Activated CD8-positive, alpha-beta memory T cell treated with anti-CD3 and anti-CD28 coated beads for 1 hour (primary cell): Measurements from ENCODE around the gene KIF26A.

Experiments used
- DNase-seq, 2 donors: peaks; one replicate each; pipeline ENCODE4 v3.0.0-alpha.2; 2020; ENCODE audit warnings: low read depth in 1 of 2; ENCODE audit errors: extremely low read depth in 1 of 2

Gene KIF26A

GRCh38 chr14:104101086-104101621 is 37.2 kb upstream of the KIF26A start:
- no peak for DNase-seq

GRCh38 chr14:104101651-104102281 is 36.6 kb upstream of the KIF26A start:
- DNase-seq, result no peak

- DNase-seq, result no peak
Measured at GRCh38 chr14:104102282-104102914, 36.0 kb upstream of the KIF26A start.

GRCh38 chr14:104103061-104103445 is 35.3 kb upstream of the KIF26A start:
- no peak for DNase-seq

GRCh38 chr14:104103446-104104075 is 34.8 kb upstream of the KIF26A start:
- DNase-seq, result no peak

- DNase-seq, result no peak
Measured at GRCh38 chr14:104104076-104104901, 34.1 kb upstream of the KIF26A start.

GRCh38 chr14:104105071-104105821 is 33.1 kb upstream of the KIF26A start:
- no peak for DNase-seq

- no peak for DNase-seq
Measured at GRCh38 chr14:104105822-104106470, 32.4 kb upstream of the KIF26A start.

GRCh38 chr14:104106471-104106991 is 31.9 kb upstream of the KIF26A start:
- DNase-seq, result no peak

- DNase-seq, result no peak
Measured at GRCh38 chr14:104107101-104107581, 31.2 kb upstream of the KIF26A start.

- no peak for DNase-seq
Measured at GRCh38 chr14:104107611-104108569, 30.5 kb upstream of the KIF26A start.

- DNase-seq, result no peak
Measured at GRCh38 chr14:104108570-104109541, 29.5 kb upstream of the KIF26A start.

GRCh38 chr14:104109731-104110361 is 28.5 kb upstream of the KIF26A start:
- DNase-seq, result no peak

GRCh38 chr14:104110491-104111209 is 27.7 kb upstream of the KIF26A start:
- DNase-seq, result no peak

GRCh38 chr14:104111301-104112112 is 26.9 kb upstream of the KIF26A start:
- DNase-seq, result no peak
